Stimulated activated CD8-positive, alpha-beta memory T cell treated with anti-CD3 and anti-CD28 coated beads, Interleukin-7, amount 100 ng/mL, for 24 hours (primary cell): ENCODE data around the gene EIF3L.

Source experiments
- DNase-seq: peaks from one replicate; pipeline ENCODE4 v3.0.0-alpha.2; 2020; ENCODE audit warnings: low read depth

The EIF3L gene

DNA sequence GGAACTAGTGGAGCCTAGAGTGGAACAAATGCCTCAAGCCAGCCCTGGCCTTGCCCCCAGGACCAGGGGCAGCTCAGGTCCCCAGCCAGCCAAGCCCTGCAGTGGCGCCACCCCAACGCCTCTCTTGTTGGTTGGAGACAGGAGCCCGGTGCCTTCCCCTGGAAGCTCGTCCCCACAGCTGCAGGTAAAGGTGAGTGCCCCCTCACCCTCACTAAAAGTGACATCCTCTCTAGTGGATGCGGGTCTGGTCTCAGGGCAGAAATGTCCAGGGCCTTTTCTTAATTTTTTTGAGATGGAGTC, 78.4 kb downstream of the EIF3L start:
- no peak for DNase-seq

DNA sequence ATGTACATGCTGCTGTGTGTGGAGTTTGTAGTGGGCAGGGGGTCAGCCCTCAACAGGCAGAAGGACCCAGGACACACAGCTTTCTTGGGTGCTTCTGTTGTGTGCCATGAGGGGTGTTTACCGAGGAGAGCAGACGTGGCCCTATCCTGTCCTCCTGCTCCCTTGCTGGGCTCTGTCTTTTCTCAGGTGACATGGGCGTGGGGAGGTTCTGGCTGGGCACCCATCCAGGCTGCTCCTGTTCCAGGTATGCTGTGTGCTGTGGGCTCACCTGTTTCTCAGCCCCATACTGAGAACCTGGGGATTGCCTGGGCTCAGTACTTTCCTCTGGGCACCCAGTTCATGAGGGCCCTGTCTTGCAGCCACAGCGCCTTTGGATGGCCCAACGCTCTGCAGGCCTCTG, 80.2 kb downstream of the EIF3L start:
- DNase-seq: no peak

DNA sequence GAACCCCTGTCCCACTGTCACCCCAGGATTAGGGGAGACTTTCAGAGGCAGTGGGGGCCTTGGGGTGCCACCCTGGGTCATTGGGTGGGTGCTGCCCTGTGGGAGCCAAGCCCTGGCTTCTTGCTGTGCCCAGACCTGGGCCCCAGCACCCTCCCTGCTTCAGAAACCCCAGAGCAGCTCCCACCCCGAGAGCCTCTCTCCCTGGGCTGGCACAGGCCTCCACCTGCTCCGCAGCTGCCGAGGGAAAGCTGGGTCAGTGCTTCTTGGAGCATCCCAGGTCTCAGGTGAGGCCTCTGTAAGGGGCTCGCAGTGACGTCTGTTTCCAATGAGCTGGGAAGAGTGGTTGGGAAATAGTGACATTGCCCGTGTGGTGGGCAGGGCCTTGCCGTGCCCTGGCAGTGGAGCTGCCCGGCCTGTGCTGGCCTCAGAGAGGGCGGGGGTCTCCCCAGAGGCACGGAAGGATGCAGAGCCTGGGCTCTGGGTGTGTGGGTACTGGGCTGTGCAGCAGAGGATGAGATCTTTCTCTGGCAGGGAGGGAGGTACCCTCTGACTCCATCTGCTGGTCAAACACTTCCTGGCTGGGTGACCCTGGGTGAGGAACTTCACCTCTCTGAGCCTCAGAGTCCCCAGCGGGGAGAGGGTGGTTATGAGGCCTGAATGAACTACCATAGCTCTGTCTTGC, 81.2 kb downstream of the EIF3L start:
- no peak for DNase-seq

DNA sequence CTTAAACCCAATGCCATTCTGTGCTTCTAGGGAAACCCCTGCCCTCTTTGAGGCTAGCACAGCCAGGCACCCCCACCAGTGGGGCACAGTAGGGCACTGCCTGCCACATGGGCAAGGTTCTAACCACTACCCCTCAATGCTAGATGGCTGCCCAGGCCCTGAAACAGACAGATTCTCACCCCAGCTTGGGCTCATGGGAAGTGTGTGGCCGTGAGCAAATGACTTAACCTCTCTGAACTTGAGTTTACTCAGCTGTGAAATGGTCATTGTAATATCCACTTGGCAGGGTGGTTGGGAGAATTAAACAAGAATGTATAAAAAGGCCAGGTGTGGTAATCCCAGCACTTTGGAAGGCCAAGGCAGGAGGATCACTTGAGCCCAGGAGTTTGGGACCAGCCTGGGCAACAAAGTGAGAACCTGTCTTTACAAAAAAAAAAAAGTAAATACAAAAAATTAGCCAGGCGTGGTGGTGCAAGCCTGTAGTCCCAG, 81.8 kb downstream of the EIF3L start:
- no peak for DNase-seq

DNA sequence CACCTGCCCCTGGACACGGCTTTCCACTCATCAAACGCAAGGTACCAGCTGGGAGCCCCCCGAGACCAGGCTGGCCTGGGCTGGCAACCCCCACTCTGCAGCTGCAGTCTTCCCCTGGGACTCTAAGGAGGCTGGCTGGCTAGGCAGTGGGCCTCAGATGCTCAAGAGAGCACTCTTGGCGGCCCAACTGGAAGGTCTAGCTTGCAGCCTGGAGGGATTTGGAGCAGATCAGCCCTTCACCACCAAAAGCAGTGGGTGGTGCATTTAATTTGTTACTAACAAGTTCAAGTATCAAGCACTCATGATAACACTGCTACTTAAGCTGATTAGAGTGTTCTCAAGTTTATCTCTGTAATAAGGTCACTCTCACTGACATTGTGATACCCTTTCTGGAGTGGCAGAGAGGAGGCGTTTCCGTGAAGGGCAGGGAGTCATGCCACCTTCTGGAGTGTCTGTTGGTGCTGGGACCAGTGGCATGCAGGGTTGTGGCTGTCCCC, 82.7 kb downstream of the EIF3L start:
- no peak for DNase-seq

DNA sequence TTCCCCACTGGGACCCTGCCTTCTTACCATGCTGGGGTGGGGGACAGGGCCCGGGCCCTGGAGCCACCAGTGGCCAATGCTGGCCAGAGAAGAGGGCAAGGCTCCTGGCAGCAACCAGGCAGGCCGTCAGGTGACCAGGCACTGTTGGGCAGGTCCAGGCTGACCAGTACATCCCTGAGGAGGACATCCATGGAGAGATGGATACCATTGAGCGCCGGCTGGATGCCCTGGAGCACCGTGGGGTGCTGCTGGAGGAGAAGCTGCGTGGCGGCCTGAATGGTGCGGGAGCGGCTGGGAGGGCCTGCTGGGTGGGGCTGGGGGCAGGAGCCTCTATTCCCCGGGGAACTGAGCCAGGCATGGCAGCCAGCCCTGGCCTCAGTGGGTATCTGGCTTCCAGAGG, 83.2 kb downstream of the EIF3L start:
- no peak for DNase-seq

DNA sequence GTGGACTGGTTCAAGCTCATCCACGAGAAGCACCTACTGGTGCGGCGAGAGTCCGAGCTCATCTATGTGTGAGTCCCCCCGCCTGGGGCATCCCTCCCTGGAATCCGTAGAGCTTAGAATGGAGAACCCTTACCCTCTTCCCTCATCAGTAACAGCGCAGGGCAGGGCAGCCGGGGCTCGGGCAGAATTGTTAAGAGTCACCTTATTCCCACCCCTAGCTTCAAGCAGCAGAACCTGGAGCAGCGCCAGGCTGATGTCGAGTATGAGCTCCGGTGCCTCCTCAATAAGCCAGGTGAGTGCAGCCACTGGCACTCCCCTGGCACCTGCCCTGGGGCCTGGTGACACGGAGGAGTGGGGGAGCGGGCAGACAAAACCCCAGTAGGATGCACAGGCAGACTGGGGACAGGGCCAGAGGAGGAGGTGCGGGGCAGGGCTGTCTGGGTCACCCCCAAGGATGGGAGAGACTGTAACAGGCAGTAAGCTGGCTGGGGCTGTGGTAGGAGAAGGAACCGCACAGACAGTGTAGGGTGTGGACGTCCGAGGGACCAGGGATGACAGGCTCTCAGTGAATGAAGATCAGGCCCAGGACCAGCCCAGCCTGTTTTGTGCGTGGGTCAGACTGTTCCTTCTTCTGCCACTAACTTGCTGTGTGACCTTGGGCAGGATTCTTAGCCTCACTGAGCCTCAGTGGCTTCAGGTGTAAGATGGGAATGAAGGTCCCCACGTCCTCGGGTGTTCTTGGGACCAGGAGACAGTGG, 83.8 kb downstream of the EIF3L start:
- no peak for DNase-seq

DNA sequence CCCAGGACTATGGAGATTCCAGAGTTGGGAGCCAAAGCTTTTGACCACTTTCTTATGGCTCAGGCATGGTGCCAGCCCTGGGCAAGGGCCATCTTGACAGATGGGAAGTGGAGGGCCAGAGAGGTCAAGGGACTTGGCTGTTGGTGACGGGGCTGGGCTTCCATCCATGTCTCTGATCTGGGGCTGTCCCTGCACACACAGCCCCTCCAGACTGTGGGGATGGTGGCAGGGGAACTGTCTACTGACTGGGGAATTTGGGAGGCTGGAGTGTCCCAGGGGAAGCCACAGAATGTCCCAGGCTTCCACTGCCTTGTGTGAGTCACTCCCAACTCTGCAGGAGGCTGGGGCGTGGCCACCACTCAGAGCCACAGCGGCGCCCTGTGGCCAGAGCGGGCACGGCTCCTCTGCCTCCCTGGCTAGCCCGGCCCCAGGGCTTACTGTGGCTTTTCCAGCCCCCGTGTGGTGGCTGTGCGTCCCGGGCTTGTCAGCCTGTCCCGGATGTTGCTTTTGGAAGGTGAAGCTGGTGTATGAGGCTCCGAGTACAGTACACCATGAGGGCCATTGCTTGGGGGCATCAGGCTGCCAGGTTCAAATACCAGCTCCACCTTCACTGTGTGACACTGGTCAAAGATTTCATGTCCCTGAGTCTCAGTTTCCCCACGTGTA, 84.6 kb downstream of the EIF3L start:
- peak; percentile 64 for DNase-seq
